Activated CD4-positive, alpha-beta T cell treated with anti-CD3 and anti-CD28 coated beads for 36 hours (primary cell): ENCODE results near the gene PRDM7. TPM values are rescaled to one million over a fixed set of nuclear protein-coding genes. Genes with fewer than 3 reads are reported as not detected.
"Not testable (repeated sequence)": the region's sequence is repeated elsewhere in the genome, so short reads cannot be mapped to it uniquely, and the experiment has no call there.

Experiments
- ATAC-seq: fragments of 200-7000 bp; cut with Tn5 transposase; one replicate; pipeline ENCODE4 v1.10.0; 2021; ENCODE audit warnings: mild to moderate bottlenecking, moderate library complexity
- CTCF ChIA-PET: fragments of 350-600 bp; sonication (Branson Sonifier 250); formaldehyde crosslinking; loops from one replicate; lab custom pipeline; 2021; ENCODE audit warnings: antibody characterized with exemption; lab: Charles Lee
- POLR2A ChIA-PET: fragments of 350-600 bp; sonication (Branson Sonifier 250); formaldehyde crosslinking; loops from one replicate; lab custom pipeline; 2021; ENCODE audit warnings: antibody characterized with exemption, inconsistent platforms; lab: Charles Lee
- DNase-seq: peaks from one replicate; pipeline ENCODE4 v3.0.0-alpha.2; 2020
- H3K27ac Mint-ChIP-seq: one replicate; pipeline ENCODE4 v1.8.0; 2021; ENCODE audit warnings: mixed read lengths
- H3K27me3 Mint-ChIP-seq: one replicate; pipeline ENCODE4 v1.8.0; 2021; ENCODE audit warnings: mixed read lengths
- H3K36me3 Mint-ChIP-seq: one replicate; pipeline ENCODE4 v1.8.0; 2021; ENCODE audit warnings: low read depth, mixed read lengths
- H3K4me1 Mint-ChIP-seq: one replicate; pipeline ENCODE4 v1.8.0; 2021; ENCODE audit warnings: mixed read lengths
- H3K4me3 Mint-ChIP-seq: one replicate; pipeline ENCODE4 v1.8.0; 2021; ENCODE audit warnings: mild to moderate bottlenecking, moderate library complexity, mixed read lengths
- H3K9me3 Mint-ChIP-seq: one replicate; pipeline ENCODE4 v1.8.0; 2021; ENCODE audit warnings: low read depth, mixed read lengths
- intact Hi-C, 2 experiments: fragments of 100-400 bp; cut with DNase I in 1 of 2; cut with micrococcal nuclease in 1 of 2; formaldehyde crosslinking; loops; one replicate each; pipeline versions ENCODE4 v1.14.2 to v1.15.1; 2022 to 2024; cut with DNase I, micrococcal nuclease
- total RNA-seq, 2 experiments: library from RNA; stranded (reverse); gene quantifications; one replicate each; pipeline ENCODE4 v1.2.3, GENCODE V29; 2021

PRDM7 gene
- not detected for total RNA-seq

- DNase-seq, result peak; percentile 99
- intact Hi-C loops, result loop anchor here (1.0 to 2.0 kb wide), 8 partner anchors 30 to 391 kb away; partner anchors contain the start of genes CDK10 (in 1 of the 2), SPATA2L (in 1 of the 2) and TCF25 (in 1 of the 2)
- Mint-ChIP-seq H3K27me3 (peaks cover 11% of the 10 kb centered on the region), H3K4me3 (peak within 1 kb of the TSS; percentile 78), H3K9me3 (no peaks in the 10 kb centered on the region), H3K36me3 (no peaks in the 10 kb centered on the region), H3K4me1 (peaks cover 28% of the 10 kb centered on the region), H3K27ac (peak within 1 kb of the TSS; percentile 82)
- ChIA-PET CTCF (interaction anchor here (0.7 kb wide), 1 partner anchor 13 kb away, joined by 3 read pairs; no protein-coding TSS in a partner anchor), POLR2A (no interaction called here)
- peak; percentile 97 for ATAC-seq
Measured at GRCh38 chr16:90077240-90077756, at the start of gene PRDM7. Gene PRDM7, minus strand, starts transcription at chr16:90077331. Its CDS starts 1,421 bp downstream, at chr16:90075910.

GRCh38 chr16:90121846-90122245, 44.7 kb upstream of the PRDM7 start:
- DNase-seq, H3K27me3 Mint-ChIP-seq, H3K9me3 Mint-ChIP-seq, ATAC-seq, CTCF ChIA-PET, H3K27ac Mint-ChIP-seq, POLR2A ChIA-PET, intact Hi-C loops, H3K4me1 Mint-ChIP-seq, H3K36me3 Mint-ChIP-seq, H3K4me3 Mint-ChIP-seq: not testable (repeated sequence)

- intact Hi-C loops, H3K27ac Mint-ChIP-seq, H3K36me3 Mint-ChIP-seq, CTCF ChIA-PET, ATAC-seq, H3K9me3 Mint-ChIP-seq, H3K27me3 Mint-ChIP-seq, DNase-seq, POLR2A ChIA-PET, H3K4me1 Mint-ChIP-seq, H3K4me3 Mint-ChIP-seq: not testable (repeated sequence)
Measured at GRCh38 chr16:90107617-90108016, 30.5 kb upstream of the PRDM7 start.

- H3K36me3 Mint-ChIP-seq, H3K4me3 Mint-ChIP-seq, intact Hi-C loops, H3K9me3 Mint-ChIP-seq, ATAC-seq, H3K27ac Mint-ChIP-seq, CTCF ChIA-PET, DNase-seq, H3K4me1 Mint-ChIP-seq, POLR2A ChIA-PET, H3K27me3 Mint-ChIP-seq: not testable (repeated sequence)
Measured at GRCh38 chr16:90107060-90107459, 29.9 kb upstream of the PRDM7 start.

GRCh38 chr16:90106271-90106670, 29.1 kb upstream of the PRDM7 start:
- DNase-seq (peak; percentile 91), ATAC-seq (peak; percentile 98)
- H3K4me3 Mint-ChIP-seq, result peak overlapping the region; percentile 68
- H3K27me3 Mint-ChIP-seq, H3K36me3 Mint-ChIP-seq, CTCF ChIA-PET, H3K9me3 Mint-ChIP-seq, H3K27ac Mint-ChIP-seq, intact Hi-C loops, H3K4me1 Mint-ChIP-seq, POLR2A ChIA-PET: not testable (repeated sequence)

GRCh38 chr16:90104725-90105124, 27.6 kb upstream of the PRDM7 start:
- intact Hi-C loops, H3K4me3 Mint-ChIP-seq, H3K27me3 Mint-ChIP-seq, ATAC-seq, H3K9me3 Mint-ChIP-seq, DNase-seq, H3K36me3 Mint-ChIP-seq, POLR2A ChIA-PET, H3K27ac Mint-ChIP-seq, CTCF ChIA-PET, H3K4me1 Mint-ChIP-seq: not testable (repeated sequence)

- H3K27ac Mint-ChIP-seq, H3K4me3 Mint-ChIP-seq, POLR2A ChIA-PET, H3K4me1 Mint-ChIP-seq, H3K36me3 Mint-ChIP-seq, H3K27me3 Mint-ChIP-seq, DNase-seq, ATAC-seq, intact Hi-C loops, H3K9me3 Mint-ChIP-seq, CTCF ChIA-PET: not testable (repeated sequence)
Measured at GRCh38 chr16:90102086-90102884, 25.2 kb upstream of the PRDM7 start.

GRCh38 chr16:90101332-90101731, 24.2 kb upstream of the PRDM7 start:
- CTCF ChIA-PET, result not testable (repeated sequence)

GRCh38 chr16:90100790-90101189, 23.7 kb upstream of the PRDM7 start:
- ATAC-seq, H3K27me3 Mint-ChIP-seq, H3K36me3 Mint-ChIP-seq, H3K4me1 Mint-ChIP-seq, intact Hi-C loops, H3K27ac Mint-ChIP-seq, H3K4me3 Mint-ChIP-seq, POLR2A ChIA-PET, H3K9me3 Mint-ChIP-seq, DNase-seq: not testable (repeated sequence)
- CTCF ChIA-PET, result interaction anchor here (0.6 kb wide), 1 partner anchor 82 kb away, joined by 3 read pairs; no protein-coding TSS in a partner anchor

More at GRCh38 chr16:90101332-90101731, 24.2 kb upstream of the PRDM7 start:
- ATAC-seq, H3K4me3 Mint-ChIP-seq, H3K36me3 Mint-ChIP-seq, H3K27me3 Mint-ChIP-seq, H3K4me1 Mint-ChIP-seq, H3K9me3 Mint-ChIP-seq, intact Hi-C loops, POLR2A ChIA-PET, H3K27ac Mint-ChIP-seq, DNase-seq: not testable (repeated sequence)

- POLR2A ChIA-PET, ATAC-seq, DNase-seq, H3K36me3 Mint-ChIP-seq, H3K27me3 Mint-ChIP-seq, H3K4me1 Mint-ChIP-seq, H3K27ac Mint-ChIP-seq, intact Hi-C loops, H3K4me3 Mint-ChIP-seq, H3K9me3 Mint-ChIP-seq: not testable (repeated sequence)
- CTCF ChIA-PET, result interaction anchor here (0.6 kb wide), 1 partner anchor 82 kb away, joined by 3 read pairs; no protein-coding TSS in a partner anchor
Measured at GRCh38 chr16:90100229-90100628, 23.1 kb upstream of the PRDM7 start.

- H3K9me3 Mint-ChIP-seq, H3K4me1 Mint-ChIP-seq, DNase-seq, CTCF ChIA-PET, H3K27me3 Mint-ChIP-seq, intact Hi-C loops, H3K36me3 Mint-ChIP-seq, POLR2A ChIA-PET, H3K27ac Mint-ChIP-seq, ATAC-seq, H3K4me3 Mint-ChIP-seq: not testable (repeated sequence)
Measured at GRCh38 chr16:90098936-90099335, 21.8 kb upstream of the PRDM7 start.
